CD1c-positive myeloid dendritic cell (primary cell): Measurements from ENCODE around the gene PDE6C.
A peak's percentile ranks its signal among the peaks of the same experiment; 100 is the strongest.

Source experiments
- DNase-seq: peaks from one replicate; pipeline ENCODE4 v3.0.0-alpha.2; 2016; ENCODE audit errors: extremely low spot score

The PDE6C gene

DNA sequence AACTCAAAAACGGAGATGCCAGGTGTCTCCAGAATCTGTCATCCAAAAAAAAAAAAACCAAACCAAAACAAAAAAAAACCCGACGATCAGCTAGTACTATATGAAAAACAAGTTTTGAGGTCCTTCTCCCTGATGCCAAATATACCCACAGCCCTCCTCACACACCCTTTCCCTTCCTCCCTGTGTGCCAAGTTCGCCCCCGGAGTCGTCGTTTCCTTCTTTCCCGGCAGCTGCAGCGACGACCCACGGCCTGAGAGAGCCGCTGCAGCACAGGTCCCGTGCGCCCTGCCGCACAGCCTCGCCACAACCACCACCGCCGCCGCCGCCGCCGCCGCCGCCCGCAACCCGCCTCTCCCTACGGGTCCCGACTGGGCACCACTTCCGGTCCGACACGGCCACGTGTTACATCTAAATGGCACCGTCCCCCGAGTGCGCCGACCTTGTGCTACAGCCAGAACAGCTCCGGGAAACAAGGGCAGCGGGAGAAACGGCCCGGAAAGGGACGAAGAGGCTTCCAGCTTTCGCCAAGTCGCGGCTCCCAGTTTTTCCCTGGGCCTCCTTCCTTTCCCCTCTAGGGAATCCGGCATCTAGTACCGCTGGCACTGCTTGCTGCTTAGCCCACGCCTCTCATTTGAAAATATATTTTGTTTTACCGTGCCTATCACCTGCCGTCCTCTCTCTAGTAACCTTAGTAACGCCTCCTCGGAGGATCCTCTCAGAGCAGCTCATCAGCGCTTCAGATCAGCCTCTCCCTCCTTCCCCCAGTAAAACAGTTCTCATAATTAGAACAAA, 90.1 kb downstream of the PDE6C start, which contains the start of gene FRA10AC1:
TSS of gene FRA10AC1 (minus strand) at position 383 of the 792 bp plus-strand sequence. CDS start 2,486 bp downstream, outside the sequence.
- DNase-seq = peak; percentile 95

DNA sequence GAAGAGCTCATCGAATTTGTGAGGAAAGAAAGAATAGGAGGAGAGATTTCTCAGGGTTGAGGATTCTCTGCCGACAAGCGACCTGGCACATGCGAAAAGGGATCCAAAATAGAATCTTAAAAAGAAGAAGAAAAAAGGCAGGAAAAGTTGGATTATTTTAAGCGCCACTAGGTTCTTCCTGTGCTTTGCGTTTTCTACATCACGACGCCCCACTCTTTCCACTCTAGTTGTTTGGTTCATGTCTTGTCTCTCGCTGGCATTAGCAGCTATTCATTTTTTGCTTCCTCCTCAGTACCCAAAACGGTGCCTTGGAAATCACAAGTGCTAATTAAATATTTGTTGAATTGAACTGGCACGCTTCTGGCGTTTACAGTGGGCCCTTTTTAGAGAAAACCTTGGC, 90.7 kb downstream of the PDE6C start:
- no peak for DNase-seq

DNA sequence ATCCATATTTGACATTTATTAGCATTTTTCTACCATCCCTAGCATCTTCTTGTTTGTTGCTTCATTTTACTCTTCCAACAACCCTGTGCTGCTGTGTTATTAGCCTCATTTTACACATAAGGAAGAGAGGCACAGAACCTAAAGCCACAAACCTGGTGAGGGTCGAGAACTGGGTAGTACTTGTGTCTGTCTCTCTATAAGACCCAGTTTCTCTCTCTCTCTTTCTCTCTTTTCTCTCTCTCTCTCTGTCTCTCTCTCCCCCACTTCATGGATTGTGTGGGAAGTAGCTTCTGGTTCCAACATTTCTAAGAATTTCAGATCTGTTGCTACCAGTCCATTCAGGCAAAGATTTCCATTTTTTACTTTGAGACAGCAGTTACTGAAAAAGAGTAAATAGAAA, 91.5 kb downstream of the PDE6C start:
- DNase-seq = no peak

DNA sequence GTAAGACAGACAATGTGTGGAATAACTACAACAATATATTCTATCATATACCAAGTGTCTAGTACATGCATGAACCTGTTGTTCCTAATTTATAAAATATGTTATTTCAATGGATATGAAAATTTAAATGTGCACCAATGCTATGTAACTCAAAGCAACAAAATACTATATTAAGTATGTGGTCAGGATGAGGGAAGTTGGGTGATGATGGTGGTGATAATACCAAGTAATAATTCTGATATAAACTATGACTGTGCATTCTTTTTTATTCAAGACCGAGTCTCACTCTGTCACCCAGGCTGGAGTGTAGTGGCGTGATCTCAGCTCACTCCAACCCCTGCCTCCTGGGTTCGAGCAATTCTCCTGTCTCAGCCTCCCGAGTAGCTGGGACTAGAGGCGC, 92.1 kb downstream of the PDE6C start:
- DNase-seq = no peak

DNA sequence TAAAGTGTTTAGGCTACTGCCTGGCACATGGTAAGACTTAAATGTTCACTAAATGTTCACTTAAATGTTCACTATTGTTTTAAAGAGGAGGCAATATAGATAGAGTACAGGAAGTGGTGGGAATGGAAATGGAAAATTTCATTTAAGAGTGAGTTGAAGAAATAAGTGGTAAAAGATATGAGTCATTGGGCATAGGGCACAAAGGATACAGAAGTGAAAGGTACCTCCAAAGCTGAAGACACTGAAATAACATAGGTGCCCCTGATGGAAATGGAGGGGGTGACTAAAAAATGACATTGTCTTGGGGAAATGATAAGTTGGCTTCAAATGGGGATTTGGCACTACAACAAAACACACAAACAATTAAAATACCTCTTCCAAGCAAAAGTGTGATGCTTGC, 95.3 kb downstream of the PDE6C start:
- DNase-seq = no peak

DNA sequence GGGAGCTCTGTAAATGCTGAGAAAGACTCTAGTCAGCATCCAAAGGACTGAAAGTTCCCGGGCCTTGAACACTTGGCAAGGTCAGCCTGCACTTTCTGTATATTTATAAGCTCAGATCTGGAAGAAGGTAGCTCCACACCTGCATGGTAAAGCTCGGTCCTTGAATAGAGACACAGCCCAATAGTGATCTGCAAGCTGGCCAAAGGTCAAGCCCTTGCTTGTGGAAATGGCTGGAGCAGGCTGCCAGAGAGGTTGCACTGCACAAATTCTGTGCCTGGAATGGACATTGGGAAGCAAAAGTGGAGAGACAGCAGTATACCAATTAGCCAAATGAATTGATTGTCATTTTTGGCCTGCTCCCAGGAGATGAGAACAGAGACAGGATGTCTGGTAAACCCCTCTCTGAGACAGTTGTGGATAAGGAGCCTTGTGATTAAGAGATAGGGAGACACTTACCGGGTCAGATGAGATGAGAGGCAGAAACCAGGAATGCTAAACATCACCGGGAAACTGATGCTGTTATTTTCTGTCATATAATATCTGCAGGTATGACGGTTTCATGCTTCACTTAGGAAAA, 98.1 kb downstream of the PDE6C start:
- DNase-seq = no peak

DNA sequence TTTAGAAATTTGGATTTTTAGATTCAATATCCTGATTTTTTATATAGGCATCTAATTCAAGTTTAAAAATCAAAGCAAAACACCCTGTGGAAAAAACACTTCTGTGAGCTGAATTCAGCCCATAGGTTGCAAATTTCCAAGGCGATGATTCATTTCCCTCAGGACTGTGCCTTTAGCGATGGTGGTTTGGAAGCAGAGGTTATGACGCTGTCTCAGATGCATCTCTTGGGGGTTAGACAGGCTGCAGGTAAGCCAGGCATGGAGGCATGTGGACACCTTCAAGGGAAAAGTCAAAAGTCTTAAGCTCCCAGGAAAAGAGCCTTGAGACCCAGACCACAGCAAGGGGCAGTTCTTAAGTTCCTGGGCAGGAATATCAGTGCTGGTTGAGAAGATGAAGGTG, 99.6 kb downstream of the PDE6C start:
- DNase-seq = no peak

DNA sequence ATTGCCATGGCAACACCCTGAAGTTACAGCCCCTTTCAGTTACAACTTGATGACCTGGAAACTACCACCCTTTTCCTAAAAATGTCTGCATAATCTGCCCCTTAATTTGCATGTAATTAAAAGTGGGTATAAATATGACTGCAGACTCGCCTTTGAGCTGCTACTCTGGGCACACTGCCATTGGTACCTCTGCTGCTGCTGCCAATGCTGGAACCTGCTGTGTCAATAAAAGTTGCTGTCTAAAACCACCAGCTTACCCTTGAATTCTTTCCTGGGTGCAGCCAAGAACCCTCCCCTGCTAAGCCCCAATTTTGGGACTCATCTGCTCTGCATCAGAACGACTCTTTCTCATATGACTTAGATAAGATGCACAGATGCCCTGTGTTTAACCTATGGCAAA, 100.3 kb downstream of the PDE6C start:
- DNase-seq = no peak

DNA sequence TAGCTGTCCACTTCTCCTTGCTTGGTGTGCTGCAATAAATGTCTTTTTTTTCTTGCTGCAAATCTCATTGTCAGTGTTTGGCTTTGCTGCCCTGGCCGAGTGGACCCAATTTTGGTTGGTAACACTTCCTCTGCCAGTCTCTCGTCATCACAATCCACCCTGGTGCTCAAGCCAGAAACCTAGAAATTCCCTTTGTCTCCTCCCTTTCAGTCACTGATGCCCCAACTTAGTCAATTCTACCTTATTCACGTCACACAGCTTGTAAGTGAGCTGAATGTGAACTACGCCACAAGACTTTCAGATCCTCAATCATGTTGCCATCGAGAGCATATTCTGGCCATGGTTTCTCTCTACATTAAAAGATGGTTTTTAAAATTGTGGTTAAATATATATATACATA, 103.0 kb downstream of the PDE6C start:
- DNase-seq = peak; percentile 62
